ENCODE results near the gene POM121L2. TPM values are rescaled to one million over a fixed set of nuclear protein-coding genes. Genes with fewer than 3 reads are reported as not detected.

Gene POM121L2
- polyA plus RNA-seq, 4 donors, result not detected

DNA sequence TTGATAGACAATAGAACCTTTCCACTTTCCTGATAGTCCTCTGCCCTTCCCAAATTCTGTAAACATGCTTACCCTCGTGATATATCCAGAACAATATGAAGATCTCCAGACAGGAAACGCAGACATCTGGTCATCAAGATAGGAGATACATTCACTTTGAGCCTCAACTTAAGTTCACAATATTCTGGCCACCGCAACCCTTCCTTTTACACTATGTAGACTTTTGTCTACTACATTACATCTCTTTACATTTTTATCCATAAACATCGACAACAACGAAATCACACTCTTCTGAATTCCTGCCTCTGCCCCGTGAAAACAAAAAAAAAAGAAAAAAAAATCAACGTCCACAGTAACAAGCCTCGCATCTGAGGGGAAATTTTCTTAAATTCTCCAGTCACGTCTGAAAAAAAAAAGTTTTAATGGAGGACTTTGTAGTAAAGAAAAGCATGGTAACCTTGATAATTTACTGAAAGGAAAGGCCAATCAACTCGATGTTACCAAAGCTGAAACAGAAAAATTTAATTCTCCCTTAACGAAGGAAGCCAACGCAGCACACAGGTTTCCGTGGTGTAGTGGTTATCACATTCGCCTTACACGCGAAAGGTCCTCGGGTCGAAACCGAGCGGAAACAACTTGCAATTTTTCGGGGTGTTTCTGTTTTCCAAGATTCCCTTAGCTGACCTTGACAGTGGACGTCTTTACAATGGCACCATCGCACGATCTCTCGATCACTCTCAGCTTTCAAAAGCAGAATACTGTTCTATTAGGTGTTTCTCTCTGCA, 21.8 kb downstream of the POM121L2 start:
- Histone ChIP-seq H3K4me3 (ENCODE audit: low read depth in 1 of 3, low read length in 3 of 3) (no peak overlapping the region), H3K36me3 (ENCODE audit: control insufficient read depth in 3 of 3, insufficient read depth in 2 of 3, low read depth in 1 of 3, low read length in 3 of 3) (no peaks in the 10 kb centered on the region), H3K27ac (ENCODE audit: low read depth in 1 of 3, low read length in 2 of 3) (no peak overlapping the region), H3K9me3 (ENCODE audit: control insufficient read depth in 2 of 2, insufficient read depth in 1 of 2, low read depth in 1 of 2, low read length in 1 of 2) (peaks cover 0 to 10% of the 10 kb centered on the region in 2 donors), H3K27me3 (ENCODE audit: control insufficient read depth in 3 of 3, insufficient read depth in 3 of 3, low read length in 3 of 3) (peaks cover 0 to 97% (median 41%) of the 10 kb centered on the region in 3 donors), H3K4me1 (ENCODE audit: control insufficient read depth in 3 of 3, insufficient read depth in 2 of 3, low read depth in 1 of 3, low read length in 2 of 3) (no peaks in the 10 kb centered on the region)
- DNase-seq (no peak), FAIRE-seq (no peak)
- 5 to 12% (median 10%) methylated on average over 25 of the region's 25 CpGs for WGBS, 3 donors

DNA sequence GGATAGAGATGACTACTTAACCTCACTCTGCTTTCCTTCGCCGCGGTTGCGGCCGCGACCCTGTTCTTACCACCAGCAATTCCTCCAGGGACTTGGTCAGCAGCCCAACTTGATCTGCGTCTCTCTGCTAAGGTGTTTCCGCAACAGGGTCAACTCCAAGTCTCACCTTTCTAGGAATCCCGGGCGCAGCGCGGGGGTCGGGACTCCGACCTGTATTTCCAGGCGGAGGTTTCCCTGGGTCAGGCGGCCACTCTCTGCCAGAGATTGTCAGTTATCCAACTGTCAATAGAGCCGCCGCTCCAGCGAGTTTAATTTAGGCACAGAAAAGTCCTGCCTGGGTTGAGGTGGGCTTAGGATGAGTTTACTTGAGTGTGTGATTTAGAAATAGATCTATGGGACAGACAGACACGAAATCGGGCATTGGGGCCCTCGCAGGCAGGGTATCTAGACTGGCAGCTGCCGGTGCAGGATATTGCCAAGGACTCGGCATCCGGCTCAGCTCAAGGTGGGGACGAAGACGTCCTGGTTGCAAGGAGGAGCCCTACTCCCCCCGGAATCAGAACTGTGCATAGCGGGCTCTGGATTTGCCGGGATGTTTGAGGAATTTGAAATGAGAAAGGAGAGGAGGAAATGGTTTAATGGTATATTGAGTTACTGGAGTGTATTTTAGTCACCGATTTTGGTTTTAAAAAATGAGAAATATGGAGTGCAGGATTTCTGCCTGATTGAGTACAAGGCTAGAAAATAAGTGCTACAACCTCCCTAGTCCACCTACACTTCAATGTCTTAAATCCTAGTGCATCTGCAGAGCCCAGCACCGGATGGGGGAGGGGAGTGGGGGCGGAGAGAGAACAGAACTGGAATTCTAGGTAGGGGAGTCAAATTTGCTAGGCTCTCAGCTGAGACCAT, 23.7 kb downstream of the POM121L2 start:
- 4 to 8% (median 5%) methylated on average over 33 of the region's 33 CpGs for WGBS, 3 donors
- Histone ChIP-seq H3K27me3 (ENCODE audit: control insufficient read depth in 3 of 3, insufficient read depth in 3 of 3, low read length in 3 of 3) (peaks cover 0 to 98% (median 43%) of the 10 kb centered on the region in 3 donors), H3K27ac (ENCODE audit: low read depth in 1 of 3, low read length in 2 of 3) (no peak overlapping the region), H3K36me3 (ENCODE audit: control insufficient read depth in 3 of 3, insufficient read depth in 2 of 3, low read depth in 1 of 3, low read length in 3 of 3) (no peaks in the 10 kb centered on the region), H3K9me3 (ENCODE audit: control insufficient read depth in 2 of 2, insufficient read depth in 1 of 2, low read depth in 1 of 2, low read length in 1 of 2) (peaks cover 0 to 14% of the 10 kb centered on the region in 2 donors), H3K4me1 (ENCODE audit: control insufficient read depth in 3 of 3, insufficient read depth in 2 of 3, low read depth in 1 of 3, low read length in 2 of 3) (no peaks in the 10 kb centered on the region), H3K4me3 (ENCODE audit: low read depth in 1 of 3, low read length in 3 of 3) (peak overlapping the region in 1 of 3 donors; percentile 0)
- DNase-seq (no peak), FAIRE-seq (no peak)

DNA sequence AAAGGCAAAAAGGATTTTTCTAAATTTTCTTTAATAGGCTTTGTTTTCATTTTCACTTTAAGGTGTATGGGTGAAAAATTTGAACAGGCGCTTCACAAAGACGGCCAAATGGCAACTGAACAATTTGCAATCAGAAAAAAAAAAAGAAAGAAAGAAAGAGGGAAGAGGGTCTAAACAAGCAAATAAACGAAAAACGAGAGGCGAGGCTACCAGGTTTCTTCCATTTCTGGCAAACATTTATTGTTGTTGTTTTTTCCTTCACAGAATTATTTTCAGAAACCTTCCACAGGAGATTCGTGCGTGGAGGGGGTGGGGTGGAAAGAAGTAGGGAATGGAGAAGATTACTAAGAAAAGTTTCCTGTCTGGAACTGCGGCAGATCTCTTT, 24.3 kb downstream of the POM121L2 start:
- 8 to 10% (median 8%) methylated on average over 8 of the region's 8 CpGs for WGBS, 3 donors
- Histone ChIP-seq H3K4me3 (ENCODE audit: low read depth in 1 of 3, low read length in 3 of 3) (no peak overlapping the region), H3K36me3 (ENCODE audit: control insufficient read depth in 3 of 3, insufficient read depth in 2 of 3, low read depth in 1 of 3, low read length in 3 of 3) (no peaks in the 10 kb centered on the region), H3K9me3 (ENCODE audit: control insufficient read depth in 2 of 2, insufficient read depth in 1 of 2, low read depth in 1 of 2, low read length in 1 of 2) (peaks cover 1 to 17% of the 10 kb centered on the region in 2 donors), H3K27ac (ENCODE audit: low read depth in 1 of 3, low read length in 2 of 3) (no peak overlapping the region), H3K4me1 (ENCODE audit: control insufficient read depth in 3 of 3, insufficient read depth in 2 of 3, low read depth in 1 of 3, low read length in 2 of 3) (no peaks in the 10 kb centered on the region), H3K27me3 (ENCODE audit: control insufficient read depth in 3 of 3, insufficient read depth in 3 of 3, low read length in 3 of 3) (peaks cover 0 to 100% (median 50%) of the 10 kb centered on the region in 3 donors)
- FAIRE-seq, result no peak
- no peak for DNase-seq

DNA sequence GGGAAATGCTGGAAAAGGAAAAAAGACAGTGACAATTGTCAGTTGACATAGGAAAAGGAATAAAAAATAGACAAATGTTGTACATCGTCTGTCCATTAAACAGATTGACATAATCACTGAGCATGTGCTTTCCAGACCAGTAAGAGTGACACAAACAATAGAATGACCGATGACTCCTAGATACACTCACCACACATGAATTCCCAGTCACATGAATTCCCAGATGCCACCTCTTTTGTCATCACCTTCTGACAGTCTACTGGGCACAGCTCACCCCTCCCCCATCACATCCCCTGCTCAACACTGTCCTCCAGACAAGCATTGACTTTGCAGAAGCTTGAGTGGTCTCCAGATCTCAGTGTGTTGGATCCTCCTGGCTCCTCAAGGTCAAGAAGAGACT, 25.9 kb downstream of the POM121L2 start:
- FAIRE-seq, result no peak
- 74 to 76% (median 74%) methylated on average over 2 of the region's 2 CpGs for WGBS, 3 donors
- no peaks in the 10 kb centered on the region for H3K4me1 ChIP-seq (ENCODE audit: control insufficient read depth in 3 of 3, insufficient read depth in 2 of 3, low read depth in 1 of 3, low read length in 2 of 3)

DNA sequence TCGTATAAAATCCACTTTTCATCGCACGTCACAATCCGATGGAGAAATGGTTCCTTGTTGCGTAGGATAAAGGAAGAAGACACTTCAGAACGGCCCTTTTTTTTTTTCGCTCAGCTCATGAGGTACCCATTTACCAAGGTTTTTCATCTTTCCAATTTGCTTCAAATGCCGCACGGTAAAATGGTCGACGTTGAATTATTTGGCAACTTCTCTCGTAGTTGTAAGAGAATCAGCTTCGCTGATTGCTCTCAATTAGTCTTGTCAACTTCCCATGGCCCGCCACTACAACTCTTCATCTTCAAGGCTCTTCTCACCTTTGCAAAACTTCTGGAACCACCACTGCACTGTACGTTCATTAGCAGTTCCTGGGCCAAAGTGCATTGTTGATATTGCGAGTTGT, 28.8 kb downstream of the POM121L2 start:
- 12 to 24% (median 24%) methylated on average over 16 of the region's 16 CpGs for WGBS, 3 donors
- peaks cover 0 to 86% (median 48%) of the 10 kb centered on the region in 3 donors for H3K27me3 ChIP-seq (ENCODE audit: control insufficient read depth in 3 of 3, insufficient read depth in 3 of 3, low read length in 3 of 3)
- H3K36me3 ChIP-seq (ENCODE audit: control insufficient read depth in 3 of 3, insufficient read depth in 2 of 3, low read depth in 1 of 3, low read length in 3 of 3), result no peaks in the 10 kb centered on the region
- DNase-seq, result peak in 1 of 2 donors; percentile 31
- H3K27ac ChIP-seq (ENCODE audit: low read depth in 1 of 3, low read length in 2 of 3), result no peak overlapping the region
- peaks cover 0 to 3% (median 1%) of the 10 kb centered on the region in 3 donors for H3K4me1 ChIP-seq (ENCODE audit: control insufficient read depth in 3 of 3, insufficient read depth in 2 of 3, low read depth in 1 of 3, low read length in 2 of 3)
- FAIRE-seq, result no peak
- H3K9me3 ChIP-seq (ENCODE audit: control insufficient read depth in 2 of 2, insufficient read depth in 1 of 2, low read depth in 1 of 2, low read length in 1 of 2), result peaks cover 1 to 17% of the 10 kb centered on the region in 2 donors
- H3K4me3 ChIP-seq (ENCODE audit: low read depth in 1 of 3, low read length in 3 of 3), result no peak overlapping the region

More for the DNA sequence above, 25.9 kb downstream of the POM121L2 start:
- Histone ChIP-seq H3K4me3 (ENCODE audit: low read depth in 1 of 3, low read length in 3 of 3) (no peak overlapping the region), H3K36me3 (ENCODE audit: control insufficient read depth in 3 of 3, insufficient read depth in 2 of 3, low read depth in 1 of 3, low read length in 3 of 3) (no peaks in the 10 kb centered on the region), H3K27me3 (ENCODE audit: control insufficient read depth in 3 of 3, insufficient read depth in 3 of 3, low read length in 3 of 3) (peaks cover 0 to 92% (median 44%) of the 10 kb centered on the region in 3 donors), H3K27ac (ENCODE audit: low read depth in 1 of 3, low read length in 2 of 3) (no peak overlapping the region), H3K9me3 (ENCODE audit: control insufficient read depth in 2 of 2, insufficient read depth in 1 of 2, low read depth in 1 of 2, low read length in 1 of 2) (peaks cover 1 to 19% of the 10 kb centered on the region in 2 donors)
- no peak for DNase-seq

DNA sequence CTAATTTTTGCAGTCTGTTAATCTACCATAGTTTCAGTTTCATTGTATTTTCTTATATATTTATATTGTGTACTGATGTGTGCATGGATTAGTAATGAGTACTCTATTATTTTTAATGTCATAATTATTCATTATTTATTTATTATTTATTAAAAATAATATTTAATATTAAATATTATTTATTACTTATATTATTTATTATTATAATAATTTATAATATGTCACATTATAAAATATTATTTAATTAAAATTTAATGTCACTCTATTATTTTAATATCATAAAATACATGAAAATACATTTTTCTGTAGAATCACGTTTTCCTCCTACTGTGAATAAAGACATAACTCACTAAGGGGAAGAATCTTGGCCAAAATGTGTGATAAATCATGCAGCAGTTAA, 30.5 kb downstream of the POM121L2 start:
- H3K4me3 ChIP-seq (ENCODE audit: low read depth in 1 of 3, low read length in 3 of 3), result no peak overlapping the region
- DNase-seq (no peak), FAIRE-seq (peak; percentile 85)
- WGBS, 3 donors, result 20 to 39% (median 27%) methylated on average over 1 of the region's 1 CpG
- no peaks in the 10 kb centered on the region for H3K36me3 ChIP-seq (ENCODE audit: control insufficient read depth in 3 of 3, insufficient read depth in 2 of 3, low read depth in 1 of 3, low read length in 3 of 3)
- peaks cover 1 to 17% of the 10 kb centered on the region in 2 donors for H3K9me3 ChIP-seq (ENCODE audit: control insufficient read depth in 2 of 2, insufficient read depth in 1 of 2, low read depth in 1 of 2, low read length in 1 of 2)
- H3K27ac ChIP-seq (ENCODE audit: low read depth in 1 of 3, low read length in 2 of 3), result no peak overlapping the region
- H3K27me3 ChIP-seq (ENCODE audit: control insufficient read depth in 3 of 3, insufficient read depth in 3 of 3, low read length in 3 of 3), result peaks cover 0 to 80% (median 50%) of the 10 kb centered on the region in 3 donors
- peaks cover 0 to 3% (median 1%) of the 10 kb centered on the region in 3 donors for H3K4me1 ChIP-seq (ENCODE audit: control insufficient read depth in 3 of 3, insufficient read depth in 2 of 3, low read depth in 1 of 3, low read length in 2 of 3)

DNA sequence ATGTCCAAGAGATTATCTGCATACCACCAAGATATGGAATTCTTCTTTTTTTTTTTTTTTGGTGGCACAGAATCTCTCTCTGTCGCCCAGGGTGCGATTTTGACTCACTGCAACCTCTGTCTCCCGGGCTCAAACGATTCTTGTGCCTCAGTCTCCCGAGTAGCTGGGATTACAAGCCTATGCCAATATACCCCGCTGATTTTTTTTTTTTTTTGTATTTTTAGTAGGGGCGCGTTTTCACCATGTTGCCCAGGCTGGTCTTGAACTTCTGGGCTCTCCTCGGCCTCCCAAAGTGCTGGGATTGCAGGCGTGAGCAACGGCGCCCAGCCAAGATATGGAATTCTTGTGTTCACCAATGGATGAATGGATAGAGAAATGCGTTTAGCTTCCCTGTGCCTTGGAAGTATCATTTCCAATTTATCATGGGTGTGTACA, 31.0 kb downstream of the POM121L2 start:
- Histone ChIP-seq H3K4me3 (ENCODE audit: low read depth in 1 of 3, low read length in 3 of 3) (no peak overlapping the region), H3K27ac (ENCODE audit: low read depth in 1 of 3, low read length in 2 of 3) (no peak overlapping the region), H3K4me1 (ENCODE audit: control insufficient read depth in 3 of 3, insufficient read depth in 2 of 3, low read depth in 1 of 3, low read length in 2 of 3) (peaks cover 0 to 3% (median 1%) of the 10 kb centered on the region in 3 donors), H3K27me3 (ENCODE audit: control insufficient read depth in 3 of 3, insufficient read depth in 3 of 3, low read length in 3 of 3) (peaks cover 0 to 80% (median 48%) of the 10 kb centered on the region in 3 donors), H3K9me3 (ENCODE audit: control insufficient read depth in 2 of 2, insufficient read depth in 1 of 2, low read depth in 1 of 2, low read length in 1 of 2) (peaks cover 1 to 17% of the 10 kb centered on the region in 2 donors), H3K36me3 (ENCODE audit: control insufficient read depth in 3 of 3, insufficient read depth in 2 of 3, low read depth in 1 of 3, low read length in 3 of 3) (no peaks in the 10 kb centered on the region)
- 9 to 16% (median 12%) methylated on average over 13 of the region's 13 CpGs for WGBS, 3 donors
- FAIRE-seq (no peak), DNase-seq (no peak)

DNA sequence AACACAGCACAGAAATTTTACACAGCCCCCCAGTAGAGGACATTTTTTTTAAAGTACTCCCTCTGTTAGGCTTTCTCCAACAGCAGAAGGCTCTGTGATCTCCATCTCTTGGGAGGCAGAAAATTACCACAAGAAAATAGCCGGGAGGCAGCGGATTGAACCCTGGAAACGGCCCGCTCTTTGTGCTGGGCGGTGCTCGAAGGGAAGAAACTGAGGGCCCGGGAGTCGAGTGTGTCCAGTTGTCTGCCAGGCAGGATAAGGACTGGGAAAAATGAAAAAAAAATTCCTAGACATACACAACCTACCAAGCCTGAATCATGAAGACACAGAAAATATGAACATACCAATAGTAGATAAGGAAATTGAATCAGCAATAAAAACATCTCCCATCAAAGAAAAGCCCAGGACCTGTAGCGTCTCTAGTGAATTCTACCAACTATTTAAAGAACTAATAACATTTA, 31.5 kb downstream of the POM121L2 start:
- Histone ChIP-seq H3K27me3 (ENCODE audit: control insufficient read depth in 3 of 3, insufficient read depth in 3 of 3, low read length in 3 of 3) (peaks cover 0 to 78% (median 45%) of the 10 kb centered on the region in 3 donors), H3K9me3 (ENCODE audit: control insufficient read depth in 2 of 2, insufficient read depth in 1 of 2, low read depth in 1 of 2, low read length in 1 of 2) (peaks cover 1 to 17% of the 10 kb centered on the region in 2 donors), H3K4me1 (ENCODE audit: control insufficient read depth in 3 of 3, insufficient read depth in 2 of 3, low read depth in 1 of 3, low read length in 2 of 3) (peaks cover 0 to 3% (median 1%) of the 10 kb centered on the region in 3 donors), H3K36me3 (ENCODE audit: control insufficient read depth in 3 of 3, insufficient read depth in 2 of 3, low read depth in 1 of 3, low read length in 3 of 3) (no peaks in the 10 kb centered on the region), H3K27ac (ENCODE audit: low read depth in 1 of 3, low read length in 2 of 3) (no peak overlapping the region), H3K4me3 (ENCODE audit: low read depth in 1 of 3, low read length in 3 of 3) (no peak overlapping the region)
- FAIRE-seq (no peak), DNase-seq (no peak)
- 6 to 10% (median 8%) methylated on average over 9 of the region's 9 CpGs for WGBS, 3 donors

All from small intestine (tissue), 7 donors.